ENCODE results near the gene CAPN3.

CAPN3 gene

GRCh38 chr15:42448281-42448680 is 89.0 kb downstream of the CAPN3 start:
- no peak for TF ChIP-seq CTCF (IDR thresholded peaks at IDR 0.05; ENCODE audit: poor library complexity, severe bottlenecking)
- H3K27me3 ChIP-seq (ENCODE audit: insufficient read depth, poor library complexity, severe bottlenecking): no peaks in the 10 kb centered on the region
- H3K9me3 ChIP-seq (ENCODE audit: severe bottlenecking): no peaks in the 10 kb centered on the region
- no peak for DNase-seq (ENCODE audit: low spot score)
- no peak for ATAC-seq (ENCODE audit: low read depth)
- no peak overlapping the region for H3K4me3 ChIP-seq (ENCODE audit: severe bottlenecking)
- H3K4me1 ChIP-seq (ENCODE audit: insufficient read depth, poor library complexity, severe bottlenecking): no peaks in the 10 kb centered on the region
- no peak overlapping the region for H3K27ac ChIP-seq (ENCODE audit: poor library complexity, severe bottlenecking)
- peaks cover 93% of the 10 kb centered on the region for H3K36me3 ChIP-seq (ENCODE audit: low read depth)

GRCh38 chr15:42449770-42450424 is 90.6 kb downstream of the CAPN3 start:
- ATAC-seq (ENCODE audit: low read depth) (no peak), DNase-seq (ENCODE audit: low spot score) (no peak)
- Histone ChIP-seq H3K4me3 (ENCODE audit: severe bottlenecking) (no peak overlapping the region), H3K9me3 (ENCODE audit: severe bottlenecking) (no peaks in the 10 kb centered on the region), H3K4me1 (ENCODE audit: insufficient read depth, poor library complexity, severe bottlenecking) (no peaks in the 10 kb centered on the region), H3K27ac (ENCODE audit: poor library complexity, severe bottlenecking) (no peak overlapping the region), H3K27me3 (ENCODE audit: insufficient read depth, poor library complexity, severe bottlenecking) (no peaks in the 10 kb centered on the region), H3K36me3 (ENCODE audit: low read depth) (peaks cover 92% of the 10 kb centered on the region)
- no peak for TF ChIP-seq CTCF (IDR thresholded peaks at IDR 0.05; ENCODE audit: poor library complexity, severe bottlenecking)

- TF ChIP-seq CTCF (IDR thresholded peaks at IDR 0.05; ENCODE audit: poor library complexity, severe bottlenecking): no peak
- ATAC-seq (ENCODE audit: low read depth): no peak
- Histone ChIP-seq H3K27me3 (ENCODE audit: insufficient read depth, poor library complexity, severe bottlenecking) (no peaks in the 10 kb centered on the region), H3K4me1 (ENCODE audit: insufficient read depth, poor library complexity, severe bottlenecking) (no peaks in the 10 kb centered on the region), H3K36me3 (ENCODE audit: low read depth) (peaks cover 92% of the 10 kb centered on the region), H3K9me3 (ENCODE audit: severe bottlenecking) (no peaks in the 10 kb centered on the region), H3K4me3 (ENCODE audit: severe bottlenecking) (no peak overlapping the region), H3K27ac (ENCODE audit: poor library complexity, severe bottlenecking) (no peak overlapping the region)
- DNase-seq (ENCODE audit: low spot score): no peak
Measured at GRCh38 chr15:42450425-42450790, 91.1 kb downstream of the CAPN3 start.

GRCh38 chr15:42453826-42454225 is 94.5 kb downstream of the CAPN3 start:
- ATAC-seq (ENCODE audit: low read depth) (no peak), DNase-seq (ENCODE audit: low spot score) (no peak)
- Histone ChIP-seq H3K36me3 (ENCODE audit: low read depth) (peaks cover 74% of the 10 kb centered on the region), H3K27ac (ENCODE audit: poor library complexity, severe bottlenecking) (no peak overlapping the region), H3K27me3 (ENCODE audit: insufficient read depth, poor library complexity, severe bottlenecking) (no peaks in the 10 kb centered on the region), H3K9me3 (ENCODE audit: severe bottlenecking) (no peaks in the 10 kb centered on the region), H3K4me1 (ENCODE audit: insufficient read depth, poor library complexity, severe bottlenecking) (no peaks in the 10 kb centered on the region), H3K4me3 (ENCODE audit: severe bottlenecking) (no peak overlapping the region)
- TF ChIP-seq CTCF (IDR thresholded peaks at IDR 0.05; ENCODE audit: poor library complexity, severe bottlenecking): no peak

GRCh38 chr15:42456531-42456930 is 97.2 kb downstream of the CAPN3 start:
- Histone ChIP-seq H3K27me3 (ENCODE audit: insufficient read depth, poor library complexity, severe bottlenecking) (no peaks in the 10 kb centered on the region), H3K4me3 (ENCODE audit: severe bottlenecking) (no peak overlapping the region), H3K36me3 (ENCODE audit: low read depth) (peaks cover 47% of the 10 kb centered on the region), H3K27ac (ENCODE audit: poor library complexity, severe bottlenecking) (no peak overlapping the region), H3K9me3 (ENCODE audit: severe bottlenecking) (no peaks in the 10 kb centered on the region), H3K4me1 (ENCODE audit: insufficient read depth, poor library complexity, severe bottlenecking) (no peaks in the 10 kb centered on the region)
- TF ChIP-seq CTCF (IDR thresholded peaks at IDR 0.05; ENCODE audit: poor library complexity, severe bottlenecking): no peak
- ATAC-seq (ENCODE audit: low read depth): no peak
- DNase-seq (ENCODE audit: low spot score): no peak
